HFFc6 (cell line): Measurements from ENCODE around the gene RUNDC3A. TPM values are rescaled to one million over a fixed set of nuclear protein-coding genes. Genes with fewer than 3 reads are reported as not detected.

Experiments
- DNase-seq: peaks from one replicate; pipeline ENCODE4 v3.0.0-alpha.2; 2018
- H3K27ac Mint-ChIP-seq: 2 replicates; pipeline ENCODE4 v1.8.0; 2020; ENCODE audit warnings: mild to moderate bottlenecking, mixed read lengths
- H3K27me3 Mint-ChIP-seq: 2 replicates; pipeline ENCODE4 v1.8.0; 2021; ENCODE audit warnings: mild to moderate bottlenecking, moderate library complexity, mixed read lengths; ENCODE audit not compliant: insufficient read depth
- H3K36me3 Mint-ChIP-seq: 2 replicates; pipeline ENCODE4 v1.8.0; 2021; ENCODE audit warnings: low read depth, mixed read lengths
- H3K4me1 Mint-ChIP-seq: 2 replicates; pipeline ENCODE4 v1.8.0; 2020; ENCODE audit warnings: low read depth, mixed read lengths
- H3K4me3 Mint-ChIP-seq: 2 replicates; pipeline ENCODE4 v1.8.0; 2020; ENCODE audit warnings: mild to moderate bottlenecking, moderate library complexity, mixed read lengths
- H3K9me3 Mint-ChIP-seq: 2 replicates; pipeline ENCODE4 v1.8.0; 2020; ENCODE audit warnings: mild to moderate bottlenecking, mixed read lengths
- total RNA-seq, 6 experiments: library from RNA; stranded (reverse); fragmentation: NEBNext Ultra II Directional; extraction: Animal tissue kit (Norgen Biotek cat#: 25700); gene quantifications; 2 replicates in 1 of 6; 3 replicates in 5 of 6; pipeline ENCODE4 v1.2.3, GENCODE V29; 2021
- TF ChIP-seq, protein P1 (sequence below): fragments of 200-600 bp; sonication (generic); IDR thresholded peaks from 2 replicates; pipeline ENCODE4 v1.5.0; 2021; ENCODE audit warnings: antibody characterized with exemption, mild to moderate bottlenecking

Gene RUNDC3A
- total RNA-seq, 6 experiments from 2014 or later, result 0.17 TPM; not detected in 5

DNA sequence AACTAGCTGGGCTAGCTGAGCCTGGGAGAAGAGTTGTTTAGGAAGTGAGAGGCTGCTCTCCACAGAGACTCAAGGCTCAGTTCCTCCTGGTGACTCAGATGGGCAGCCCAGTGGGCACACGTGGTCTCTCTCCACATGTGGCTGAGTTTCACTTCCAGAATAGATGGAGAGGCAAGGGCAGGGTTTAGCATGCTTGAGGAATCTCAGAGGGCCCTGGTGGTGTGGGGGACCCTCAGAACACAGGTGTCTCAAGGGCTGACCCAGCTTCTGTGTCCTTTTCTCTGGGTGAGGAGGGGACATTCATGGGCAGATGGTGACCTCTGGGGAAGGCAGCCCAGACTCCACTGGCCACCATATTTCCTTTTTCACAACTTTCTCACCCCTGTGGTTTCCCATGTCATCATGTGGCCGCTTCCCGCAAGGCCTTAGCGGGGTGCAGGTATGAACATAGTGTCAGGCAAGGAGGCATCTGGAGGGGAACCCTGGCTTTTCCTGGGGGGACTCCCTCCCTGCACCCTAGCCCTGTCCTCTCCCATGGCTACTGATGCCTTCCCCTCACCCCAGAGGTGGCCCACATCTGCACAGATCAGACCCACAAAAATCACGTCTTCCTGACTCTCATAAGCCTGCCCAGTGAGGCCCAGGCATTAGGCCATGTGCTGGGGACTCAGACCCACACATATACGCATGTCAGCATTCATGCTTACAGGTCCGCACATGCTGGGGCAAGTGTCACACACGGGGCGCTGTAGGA is 40.0 kb downstream of the RUNDC3A start:
- DNase-seq, result peak; percentile 45
- H3K27me3 Mint-ChIP-seq, result peaks cover 6% of the 10 kb centered on the region
- H3K9me3 Mint-ChIP-seq, result no peaks in the 10 kb centered on the region
- peaks cover 8% of the 10 kb centered on the region; the same call in 1 of the 2 replicates for H3K36me3 Mint-ChIP-seq
- no peak overlapping the region for H3K4me3 Mint-ChIP-seq
- TF ChIP-seq, protein P1, sequence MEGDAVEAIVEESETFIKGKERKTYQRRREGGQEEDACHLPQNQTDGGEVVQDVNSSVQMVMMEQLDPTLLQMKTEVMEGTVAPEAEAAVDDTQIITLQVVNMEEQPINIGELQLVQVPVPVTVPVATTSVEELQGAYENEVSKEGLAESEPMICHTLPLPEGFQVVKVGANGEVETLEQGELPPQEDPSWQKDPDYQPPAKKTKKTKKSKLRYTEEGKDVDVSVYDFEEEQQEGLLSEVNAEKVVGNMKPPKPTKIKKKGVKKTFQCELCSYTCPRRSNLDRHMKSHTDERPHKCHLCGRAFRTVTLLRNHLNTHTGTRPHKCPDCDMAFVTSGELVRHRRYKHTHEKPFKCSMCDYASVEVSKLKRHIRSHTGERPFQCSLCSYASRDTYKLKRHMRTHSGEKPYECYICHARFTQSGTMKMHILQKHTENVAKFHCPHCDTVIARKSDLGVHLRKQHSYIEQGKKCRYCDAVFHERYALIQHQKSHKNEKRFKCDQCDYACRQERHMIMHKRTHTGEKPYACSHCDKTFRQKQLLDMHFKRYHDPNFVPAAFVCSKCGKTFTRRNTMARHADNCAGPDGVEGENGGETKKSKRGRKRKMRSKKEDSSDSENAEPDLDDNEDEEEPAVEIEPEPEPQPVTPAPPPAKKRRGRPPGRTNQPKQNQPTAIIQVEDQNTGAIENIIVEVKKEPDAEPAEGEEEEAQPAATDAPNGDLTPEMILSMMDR, result no peak
- H3K4me1 Mint-ChIP-seq, result peaks cover 28% of the 10 kb centered on the region
- H3K27ac Mint-ChIP-seq, result peak overlapping the region; percentile 32; the same call in 1 of the 2 replicates

DNA sequence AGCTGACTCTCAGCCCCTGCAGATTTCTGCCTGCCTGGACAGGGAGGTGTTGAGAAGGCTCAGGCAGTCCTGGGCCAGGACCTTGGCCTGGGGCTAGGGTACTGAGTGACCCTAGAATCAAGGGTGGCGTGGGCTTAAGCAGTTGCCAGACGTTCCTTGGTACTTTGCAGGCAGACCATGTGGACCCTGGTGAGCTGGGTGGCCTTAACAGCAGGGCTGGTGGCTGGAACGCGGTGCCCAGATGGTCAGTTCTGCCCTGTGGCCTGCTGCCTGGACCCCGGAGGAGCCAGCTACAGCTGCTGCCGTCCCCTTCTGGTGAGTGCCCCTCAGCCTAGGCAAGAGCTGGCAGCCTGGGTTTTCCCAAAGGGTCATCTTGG is 40.6 kb downstream of the RUNDC3A start:
- H3K27ac Mint-ChIP-seq, result no peak overlapping the region
- H3K4me1 Mint-ChIP-seq, result peaks cover 28% of the 10 kb centered on the region
- no peaks in the 10 kb centered on the region for H3K9me3 Mint-ChIP-seq
- no peak overlapping the region for H3K4me3 Mint-ChIP-seq
- no peak for DNase-seq
- TF ChIP-seq, protein P1, result no peak
- H3K36me3 Mint-ChIP-seq, result peaks cover 8% of the 10 kb centered on the region; the same call in 1 of the 2 replicates
- peaks cover 3% of the 10 kb centered on the region for H3K27me3 Mint-ChIP-seq

DNA sequence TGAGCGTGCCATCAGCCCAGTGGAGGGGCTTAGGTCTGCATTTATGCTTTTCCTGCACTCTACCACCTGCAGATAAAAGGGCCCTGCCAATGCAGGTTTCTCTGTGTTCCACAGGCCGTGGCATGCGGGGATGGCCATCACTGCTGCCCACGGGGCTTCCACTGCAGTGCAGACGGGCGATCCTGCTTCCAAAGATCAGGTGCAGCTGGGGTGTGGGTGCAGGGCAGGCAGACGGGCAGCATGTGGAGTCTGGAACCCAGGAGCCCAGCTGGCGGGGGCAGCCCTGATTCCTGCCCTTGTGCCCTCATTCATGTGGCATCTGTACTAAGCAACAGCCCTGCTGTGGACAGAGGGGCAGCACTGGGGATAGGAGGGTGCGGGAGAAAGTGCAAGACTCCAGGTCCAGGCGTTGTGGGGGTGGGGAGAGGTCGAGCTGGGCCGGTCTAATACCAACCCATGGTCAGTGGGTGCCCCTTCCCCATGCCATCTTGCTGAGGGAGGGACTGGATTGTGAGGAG is 41.2 kb downstream of the RUNDC3A start:
- TF ChIP-seq, protein P1, result no peak
- no peaks in the 10 kb centered on the region for H3K9me3 Mint-ChIP-seq
- peaks cover 8% of the 10 kb centered on the region; the same call in 1 of the 2 replicates for H3K36me3 Mint-ChIP-seq
- H3K27me3 Mint-ChIP-seq, result peaks cover 2% of the 10 kb centered on the region
- no peak for DNase-seq
- H3K4me1 Mint-ChIP-seq, result peaks cover 27% of the 10 kb centered on the region
- no peak overlapping the region for H3K27ac Mint-ChIP-seq
- H3K4me3 Mint-ChIP-seq, result no peak overlapping the region

DNA sequence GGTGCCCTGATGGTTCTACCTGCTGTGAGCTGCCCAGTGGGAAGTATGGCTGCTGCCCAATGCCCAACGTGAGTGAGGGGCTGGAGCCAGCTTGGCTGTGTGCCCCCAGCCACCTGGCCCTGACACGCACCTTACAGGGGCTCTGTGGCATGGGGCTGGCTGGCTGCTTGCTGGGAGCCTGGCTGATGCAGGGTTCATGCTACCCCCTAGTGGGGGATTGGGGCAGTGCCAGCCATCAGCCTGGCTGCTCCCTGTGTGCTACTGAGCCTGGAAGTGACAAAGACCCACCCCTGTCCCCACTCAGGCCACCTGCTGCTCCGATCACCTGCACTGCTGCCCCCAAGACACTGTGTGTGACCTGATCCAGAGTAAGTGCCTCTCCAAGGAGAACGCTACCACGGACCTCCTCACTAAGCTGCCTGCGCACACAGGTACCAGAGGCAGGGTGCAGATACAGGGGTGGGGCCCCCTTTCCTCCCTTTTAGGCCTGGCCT is 42.4 kb downstream of the RUNDC3A start:
- Mint-ChIP-seq H3K36me3 (peaks cover 4% of the 10 kb centered on the region; the same call in 1 of the 2 replicates), H3K27ac (no peak overlapping the region), H3K4me1 (peaks cover 19% of the 10 kb centered on the region), H3K27me3 (peaks cover 3% of the 10 kb centered on the region; the same call in 1 of the 2 replicates), H3K9me3 (no peaks in the 10 kb centered on the region), H3K4me3 (no peak overlapping the region)
- peak; percentile 32 for DNase-seq
- TF ChIP-seq, protein P1, result peak; percentile 90

DNA sequence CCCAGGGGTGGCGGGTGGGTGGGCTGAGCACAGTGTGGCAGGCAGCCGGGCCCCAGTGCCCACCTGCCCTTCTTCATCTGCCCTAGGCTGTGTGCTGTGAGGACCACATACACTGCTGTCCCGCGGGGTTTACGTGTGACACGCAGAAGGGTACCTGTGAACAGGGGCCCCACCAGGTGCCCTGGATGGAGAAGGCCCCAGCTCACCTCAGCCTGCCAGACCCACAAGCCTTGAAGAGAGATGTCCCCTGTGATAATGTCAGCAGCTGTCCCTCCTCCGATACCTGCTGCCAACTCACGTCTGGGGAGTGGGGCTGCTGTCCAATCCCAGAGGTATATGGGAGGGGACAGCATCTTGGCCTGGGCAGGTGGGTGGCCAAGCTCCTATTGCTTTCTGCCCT is 43.1 kb downstream of the RUNDC3A start:
- peaks cover 4% of the 10 kb centered on the region; the same call in 1 of the 2 replicates for H3K36me3 Mint-ChIP-seq
- TF ChIP-seq, protein P1, result no peak
- peaks cover 3% of the 10 kb centered on the region; the same call in 1 of the 2 replicates for H3K27me3 Mint-ChIP-seq
- H3K4me3 Mint-ChIP-seq, result no peak overlapping the region
- DNase-seq, result no peak
- no peaks in the 10 kb centered on the region for H3K9me3 Mint-ChIP-seq
- peaks cover 12% of the 10 kb centered on the region for H3K4me1 Mint-ChIP-seq
- H3K27ac Mint-ChIP-seq, result no peak overlapping the region
